Retinal pigment epithelial cell (primary cell): Measurements from ENCODE around the gene LTK.

Experiments used
- DNase-seq: peaks from one replicate; pipeline ENCODE4 v3.0.0-alpha.2; 2010; ENCODE audit warnings: low read depth
- H3K4me3 ChIP-seq: 2 replicates; pipeline ENCODE4 v1.5.1; 2011; ENCODE audit warnings: mild to moderate bottlenecking, low read length, control low read depth, moderate library complexity
- TF ChIP-seq, protein P1 (sequence below): conservative IDR thresholded peaks from 2 replicates; pipeline ENCODE4 v1.5.1; 2011; ENCODE audit warnings: low read depth, low read length, control low read depth, inconsistent platforms

The LTK gene

DNA sequence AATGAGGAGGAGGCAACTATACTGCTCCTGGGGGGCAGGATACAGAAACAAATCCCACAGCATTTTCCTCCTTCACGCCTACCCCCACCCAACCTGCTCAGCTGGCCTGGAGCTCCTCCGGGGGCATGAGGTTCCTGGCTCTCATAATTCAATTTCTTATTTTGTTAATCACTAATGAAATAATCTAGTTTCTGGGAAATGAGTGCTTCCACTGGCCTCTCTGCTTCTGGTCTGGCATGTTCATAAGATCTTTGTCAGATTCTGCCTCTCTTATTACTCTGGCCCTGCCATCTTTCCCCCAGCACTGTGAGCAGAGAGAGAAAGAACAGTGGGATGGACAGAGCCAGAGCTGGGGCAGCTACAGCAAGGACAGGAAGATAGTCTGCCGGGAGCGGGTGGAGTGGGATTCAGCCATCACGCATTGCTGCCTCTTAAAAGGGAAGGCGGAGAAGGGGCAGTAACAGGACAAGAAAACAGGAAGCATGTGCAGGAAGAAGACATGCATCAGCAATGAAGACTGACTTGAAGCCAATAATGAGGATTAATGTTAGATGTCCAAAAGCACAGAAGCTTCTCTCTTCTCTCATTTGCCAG is 16.8 kb upstream of the LTK start:
- DNase-seq = no peak
- TF ChIP-seq, protein P1, sequence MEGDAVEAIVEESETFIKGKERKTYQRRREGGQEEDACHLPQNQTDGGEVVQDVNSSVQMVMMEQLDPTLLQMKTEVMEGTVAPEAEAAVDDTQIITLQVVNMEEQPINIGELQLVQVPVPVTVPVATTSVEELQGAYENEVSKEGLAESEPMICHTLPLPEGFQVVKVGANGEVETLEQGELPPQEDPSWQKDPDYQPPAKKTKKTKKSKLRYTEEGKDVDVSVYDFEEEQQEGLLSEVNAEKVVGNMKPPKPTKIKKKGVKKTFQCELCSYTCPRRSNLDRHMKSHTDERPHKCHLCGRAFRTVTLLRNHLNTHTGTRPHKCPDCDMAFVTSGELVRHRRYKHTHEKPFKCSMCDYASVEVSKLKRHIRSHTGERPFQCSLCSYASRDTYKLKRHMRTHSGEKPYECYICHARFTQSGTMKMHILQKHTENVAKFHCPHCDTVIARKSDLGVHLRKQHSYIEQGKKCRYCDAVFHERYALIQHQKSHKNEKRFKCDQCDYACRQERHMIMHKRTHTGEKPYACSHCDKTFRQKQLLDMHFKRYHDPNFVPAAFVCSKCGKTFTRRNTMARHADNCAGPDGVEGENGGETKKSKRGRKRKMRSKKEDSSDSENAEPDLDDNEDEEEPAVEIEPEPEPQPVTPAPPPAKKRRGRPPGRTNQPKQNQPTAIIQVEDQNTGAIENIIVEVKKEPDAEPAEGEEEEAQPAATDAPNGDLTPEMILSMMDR = no peak
- H3K4me3 ChIP-seq = no peak overlapping the region

DNA sequence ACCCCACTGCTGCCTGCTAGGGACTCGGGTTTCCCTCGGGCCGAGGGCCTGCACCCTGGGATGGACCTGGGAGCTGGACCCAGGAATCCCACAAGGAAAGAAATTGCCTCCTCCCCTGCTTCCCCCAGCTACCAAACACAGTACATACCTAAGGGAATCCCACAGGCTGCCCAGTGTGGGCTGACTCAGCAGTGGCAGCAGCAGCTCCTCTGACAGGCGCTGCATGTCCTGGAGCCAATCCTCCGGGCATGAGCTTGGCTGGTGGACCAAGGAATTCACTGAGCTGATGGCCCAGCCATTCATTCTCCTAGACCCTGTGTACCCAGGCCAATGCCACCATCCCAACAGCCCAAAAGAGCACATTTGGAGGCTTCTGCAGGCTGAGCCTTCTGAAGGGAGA is 9.5 kb upstream of the LTK start:
- TF ChIP-seq, protein P1 = no peak
- no peak overlapping the region for H3K4me3 ChIP-seq
- DNase-seq = no peak

DNA sequence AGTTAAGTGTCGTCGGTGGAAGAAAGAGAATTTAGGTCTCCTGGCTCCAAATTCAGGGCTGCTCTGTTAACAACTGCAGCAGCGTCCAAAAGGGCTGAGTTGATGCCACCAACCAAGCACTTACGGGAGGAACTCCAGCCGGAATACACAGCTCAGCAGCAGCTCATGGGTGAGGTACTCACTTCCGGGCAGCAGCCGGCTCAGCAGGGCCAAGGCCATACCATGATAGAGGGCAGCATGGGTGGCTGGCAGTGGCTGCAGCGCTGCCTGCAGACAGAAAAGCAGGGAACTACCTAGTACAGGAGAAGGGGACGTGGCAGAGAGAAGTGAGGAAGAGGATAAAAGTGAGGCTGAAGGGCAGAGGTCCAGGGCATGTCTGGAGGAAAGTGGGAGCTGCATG is 8.0 kb upstream of the LTK start:
- no peak for DNase-seq

DNA sequence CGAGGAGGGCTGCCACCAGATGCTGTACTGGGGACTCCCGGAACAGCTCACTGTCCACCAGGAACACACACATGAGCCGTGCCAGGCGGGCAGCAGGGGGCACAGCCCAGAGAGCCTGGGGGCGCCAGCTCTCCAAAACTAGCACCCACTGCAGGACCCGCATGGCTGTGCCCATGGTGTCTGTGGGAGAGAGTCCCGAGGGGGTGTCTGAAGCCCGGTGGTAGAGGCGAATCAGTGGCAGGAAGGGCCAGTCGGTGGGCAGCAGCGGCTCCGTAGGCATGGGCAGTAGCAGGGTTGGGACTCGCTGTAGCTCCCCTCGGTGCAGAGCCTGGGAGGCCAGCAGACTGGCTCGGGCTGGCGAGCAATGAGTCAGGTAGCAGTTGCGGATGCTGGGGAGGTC is 7.0 kb upstream of the LTK start:
- no peak overlapping the region for H3K4me3 ChIP-seq
- TF ChIP-seq, protein P1 = no peak
- no peak for DNase-seq

More for the DNA sequence above, 8.0 kb upstream of the LTK start:
- TF ChIP-seq, protein P1 = no peak
- H3K4me3 ChIP-seq = no peak overlapping the region

DNA sequence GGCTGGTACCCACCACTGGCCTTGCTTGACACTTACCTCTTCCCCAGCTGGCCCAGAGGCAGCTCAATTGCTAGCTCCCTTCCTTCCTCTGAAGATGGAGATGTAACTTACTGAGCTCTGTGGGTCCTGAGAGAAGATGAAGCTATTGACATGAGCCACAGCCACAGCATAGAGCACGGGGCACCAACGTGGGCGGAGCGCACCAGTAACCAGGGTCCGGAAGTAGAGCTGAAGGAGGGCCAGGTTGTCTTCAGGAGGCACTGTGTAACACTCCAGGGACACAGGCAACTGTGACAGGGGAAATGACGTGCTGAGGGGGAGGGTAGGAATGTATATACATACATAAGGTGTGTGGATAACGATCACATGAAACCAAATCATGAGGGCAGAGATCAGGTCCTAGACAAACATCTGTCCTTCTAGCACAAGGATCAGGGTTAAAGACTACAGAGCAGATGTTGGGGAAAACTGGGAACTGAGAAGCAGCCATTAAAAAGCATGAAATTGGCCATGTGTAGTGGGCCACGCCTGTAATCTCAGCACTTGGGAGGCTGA is 4.3 kb upstream of the LTK start:
- DNase-seq = no peak
- no peak overlapping the region for H3K4me3 ChIP-seq
- TF ChIP-seq, protein P1 = no peak

DNA sequence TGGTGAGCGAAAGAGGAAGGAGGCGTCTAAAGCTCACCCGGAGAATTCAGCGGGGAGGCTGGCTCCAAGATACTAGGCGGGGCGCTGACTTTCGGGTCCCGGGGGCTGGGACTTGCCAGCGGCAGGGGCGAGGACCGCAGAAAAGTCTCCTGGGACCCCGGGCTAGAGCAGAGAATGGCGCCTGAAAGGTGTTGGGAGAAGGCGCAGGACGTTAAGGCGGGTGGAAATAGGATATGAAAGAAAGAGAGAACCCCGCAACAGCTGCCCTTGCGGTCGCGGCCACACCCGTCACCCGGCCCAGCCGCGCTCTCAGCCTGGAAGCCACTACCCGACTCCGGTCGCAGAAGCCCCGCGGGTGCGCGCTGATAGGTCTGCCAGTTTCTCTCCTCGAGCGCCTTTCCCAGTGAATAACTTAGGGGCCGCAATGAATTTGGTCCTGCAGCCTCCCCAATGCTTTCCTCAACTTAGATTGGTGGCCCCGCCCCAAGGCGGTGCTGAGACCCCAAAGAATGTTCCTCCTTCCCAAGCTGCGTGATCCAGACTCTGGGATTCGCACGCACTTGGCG is 604 bp downstream of the LTK start:
- DNase-seq = no peak
- TF ChIP-seq, protein P1 = no peak
- peak overlapping the region; percentile 15 for H3K4me3 ChIP-seq

DNA sequence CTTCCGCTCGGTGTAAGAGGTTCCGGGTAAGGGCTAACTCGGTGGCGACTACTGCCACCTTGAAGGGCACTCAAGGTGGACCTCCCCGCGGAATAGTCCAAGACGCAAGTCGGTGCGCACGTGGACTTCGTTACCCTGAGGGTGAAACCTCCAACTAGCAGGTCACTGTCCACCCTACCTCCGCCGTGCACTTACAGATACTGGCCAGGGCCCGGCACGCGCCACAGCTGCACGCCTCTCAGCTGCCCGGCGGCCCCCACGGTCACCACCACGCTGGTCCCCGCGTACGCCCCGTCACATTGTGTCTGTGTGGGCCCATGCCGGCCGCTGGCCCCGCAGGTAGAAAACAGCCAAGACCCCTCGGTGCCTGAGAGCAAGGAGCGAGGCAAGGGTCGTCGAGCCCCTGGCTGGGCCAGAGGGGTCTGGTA is 1.1 kb downstream of the LTK start:
- TF ChIP-seq, protein P1 = no peak

More for the DNA sequence above, 1.1 kb downstream of the LTK start:
- DNase-seq = no peak
- no peak overlapping the region for H3K4me3 ChIP-seq
